HepG2 (cell line): ENCODE data around the gene ATPAF1. TPM values are rescaled to one million over a fixed set of nuclear protein-coding genes. Genes with fewer than 3 reads are reported as not detected.

Experiments used
- MAZ ChIP-seq, 2 experiments: sonication (generic) in 1 of 2; formaldehyde crosslinking in 1 of 2; IDR thresholded peaks; 2 replicates each; pipeline versions ENCODE4 v1.5.0 to v1.6.1; 2012 to 2020; ENCODE audit warnings: low read depth in 2 of 2, mild to moderate bottlenecking in 2 of 2, borderline replicate concordance in 1 of 2, improper control_type of control experiment in 1 of 2, low read length in 1 of 2, missing genetic modification reagents in 1 of 2, moderate library complexity in 1 of 2
- NFIB ChIP-seq: sonication (generic); formaldehyde crosslinking; IDR thresholded peaks from 2 replicates; pipeline ENCODE4 v1.9.0; 2021; ENCODE audit warnings: missing genetic modification reagents, mild to moderate bottlenecking, borderline replicate concordance
- RAD21 ChIP-seq: fragments of 450-650 bp; formaldehyde crosslinking; IDR thresholded peaks from 2 replicates; pipeline ENCODE4 v1.5.0; 2020; ENCODE audit warnings: mild to moderate bottlenecking
- RFX1 ChIP-seq: fragments of 450-650 bp; IDR thresholded peaks from 2 replicates; pipeline ENCODE4 v1.6.1; 2017
- SP140L ChIP-seq: sonication (generic); formaldehyde crosslinking; IDR thresholded peaks from 2 replicates; pipeline ENCODE4 v1.4.0; 2020; ENCODE audit warnings: missing genetic modification reagents, borderline replicate concordance
- ZFP90 ChIP-seq: sonication (generic); formaldehyde crosslinking; IDR thresholded peaks from 2 replicates; pipeline ENCODE4 v1.8.0; 2022; ENCODE audit warnings: missing genetic modification reagents, mild to moderate bottlenecking, inconsistent platforms, borderline replicate concordance
- ZNF839 ChIP-seq: sonication (generic); formaldehyde crosslinking; IDR thresholded peaks from 2 replicates; pipeline ENCODE4 v1.4.0; 2020; ENCODE audit warnings: missing genetic modification reagents, mild to moderate bottlenecking, borderline replicate concordance
- ZSCAN31 ChIP-seq: sonication (generic); formaldehyde crosslinking; IDR thresholded peaks from 2 replicates; pipeline ENCODE4 v1.5.0; 2020; ENCODE audit warnings: low read depth, mild to moderate bottlenecking, missing genetic modification reagents
- polyA plus RNA-seq, 8 experiments: library from polyadenylated mRNA; depleted of rRNA in 3 of 8; stranded (reverse) in 7 of 8; unstranded in 1 of 8; fragments of >200 nt; fragmentation: Illumina TruSeq in 4 of 8; extraction: Trizol in 4 of 8; gene quantifications; 2 replicates each; pipeline versions ENCODE4 v1.2.1 to v1.2.3, GENCODE V29; 2011 to 2016; ENCODE audit warnings: low read depth in 4 of 8, missing spikeins in 1 of 8, mixed read lengths in 1 of 8; ENCODE audit not compliant: insufficient read depth in 1 of 8
- total RNA-seq, 5 experiments: library from RNA; depleted of rRNA; stranded (reverse); fragments of >200 nt; fragmentation: Illumina TruSeq; extraction: Trizol; gene quantifications; 2 replicates each; pipeline ENCODE4 v1.2.3, GENCODE V29; 2016; ENCODE audit warnings: low read depth in 1 of 5
- TF ChIP-seq, protein P1 (sequence below): sonication (generic); formaldehyde crosslinking; IDR thresholded peaks from 2 replicates; pipeline ENCODE4 v1.4.0; 2020; ENCODE audit warnings: missing genetic modification reagents, mild to moderate bottlenecking, borderline replicate concordance

ATPAF1 gene
- total and polyA plus RNA-seq, 2 of the 13 experiments (the other 11 are each of a cell fraction or from before 2014, with no cell fraction given) = 66.6 to 76.7 TPM

DNA sequence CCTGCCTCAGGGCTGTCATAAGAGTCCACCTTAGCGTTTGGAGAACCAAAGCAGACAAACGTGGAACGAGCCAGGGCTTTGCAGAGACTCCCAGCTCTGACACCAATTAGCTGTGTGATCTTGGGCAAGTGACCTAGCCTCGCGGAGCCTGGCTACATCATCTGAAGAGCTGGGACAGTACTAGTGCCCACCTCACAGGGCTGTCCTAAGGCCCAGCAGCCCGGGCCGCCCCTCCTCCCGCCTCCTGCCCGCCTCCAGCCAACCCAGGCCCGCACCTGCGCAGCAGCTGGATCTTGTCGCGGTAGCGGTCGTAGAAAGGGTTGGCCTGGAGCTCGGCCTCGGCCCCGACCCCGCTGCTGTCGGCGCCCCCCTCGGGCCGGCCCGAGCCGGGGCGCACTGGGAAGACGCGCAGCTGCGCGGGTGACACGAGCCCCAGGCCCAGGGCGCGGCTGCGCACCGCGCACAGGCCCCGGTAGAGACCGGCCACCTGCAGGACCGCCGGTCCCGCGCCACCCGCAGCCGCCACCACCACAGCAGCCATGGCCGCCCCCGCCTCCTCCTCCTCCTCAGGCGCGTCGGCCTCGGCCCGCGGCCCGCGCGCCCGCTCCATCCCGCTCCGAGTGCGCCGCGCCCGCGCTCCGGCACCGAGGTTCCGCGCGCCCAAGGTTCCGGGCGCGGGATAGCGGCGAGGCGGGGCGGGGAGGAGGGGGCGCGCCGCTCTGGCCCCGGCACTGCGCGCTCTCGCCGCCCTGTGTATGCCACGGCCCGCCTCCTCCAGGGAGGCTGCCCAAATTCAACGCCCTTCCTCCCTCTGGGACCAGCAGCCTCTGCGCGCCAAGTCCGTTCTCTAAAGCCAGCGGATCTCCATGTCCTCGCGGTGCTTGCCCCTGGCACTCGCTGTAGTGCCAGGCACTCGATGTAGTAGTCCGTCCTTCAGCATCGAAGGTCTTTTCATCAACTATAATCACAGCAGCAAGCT lies at the start of gene ATPAF1 (continued):
- TF ChIP-seq ZNF839 (CRISPR knock-in tag) (no peak), ZFP90 (CRISPR knock-in tag) (no peak), RAD21 (peak; percentile 45; the same call in 1 of the 2 replicates), SP140L (no peak), RFX1 (no peak), MAZ (IDR thresholded peaks at IDR 0.05; ENCODE audit: borderline replicate concordance, low read depth, low read length) (no peak), MAZ (CRISPR knock-in tag; IDR thresholded peaks at IDR 0.05; ENCODE audit: low read depth) (peak; percentile 77), NFIB (CRISPR knock-in tag) (no peak), ZSCAN31 (CRISPR knock-in tag) (no peak)
- TF ChIP-seq, protein P1, sequence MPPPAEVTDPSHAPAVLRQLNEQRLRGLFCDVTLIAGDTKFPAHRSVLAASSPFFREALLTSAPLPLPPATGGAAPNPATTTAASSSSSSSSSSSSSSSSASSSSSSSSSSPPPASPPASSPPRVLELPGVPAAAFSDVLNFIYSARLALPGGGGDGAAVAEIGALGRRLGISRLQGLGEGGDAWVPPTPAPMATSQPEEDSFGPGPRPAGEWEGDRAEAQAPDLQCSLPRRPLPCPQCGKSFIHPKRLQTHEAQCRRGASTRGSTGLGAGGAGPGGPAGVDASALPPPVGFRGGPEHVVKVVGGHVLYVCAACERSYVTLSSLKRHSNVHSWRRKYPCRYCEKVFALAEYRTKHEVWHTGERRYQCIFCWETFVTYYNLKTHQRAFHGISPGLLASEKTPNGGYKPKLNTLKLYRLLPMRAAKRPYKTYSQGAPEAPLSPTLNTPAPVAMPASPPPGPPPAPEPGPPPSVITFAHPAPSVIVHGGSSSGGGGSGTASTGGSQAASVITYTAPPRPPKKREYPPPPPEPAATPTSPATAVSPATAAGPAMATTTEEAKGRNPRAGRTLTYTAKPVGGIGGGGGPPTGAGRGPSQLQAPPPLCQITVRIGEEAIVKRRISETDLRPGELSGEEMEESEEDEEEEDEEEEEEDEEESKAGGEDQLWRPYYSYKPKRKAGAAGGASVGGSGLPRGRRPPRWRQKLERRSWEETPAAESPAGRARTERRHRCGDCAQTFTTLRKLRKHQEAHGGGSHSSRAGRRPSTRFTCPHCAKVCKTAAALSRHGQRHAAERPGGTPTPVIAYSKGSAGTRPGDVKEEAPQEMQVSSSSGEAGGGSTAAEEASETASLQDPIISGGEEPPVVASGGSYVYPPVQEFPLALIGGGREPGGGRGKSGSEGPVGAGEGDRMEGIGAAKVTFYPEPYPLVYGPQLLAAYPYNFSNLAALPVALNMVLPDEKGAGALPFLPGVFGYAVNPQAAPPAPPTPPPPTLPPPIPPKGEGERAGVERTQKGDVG (CRISPR knock-in tag) = no peak
